HEK293 (cell line): Measurements from ENCODE around the gene XPO4.

Experiments used
- CTCF ChIP-seq: fragments of 450-650 bp; formaldehyde crosslinking; IDR thresholded peaks from 2 replicates; pipeline ENCODE4 v1.5.1; 2016; ENCODE audit warnings: missing biosample characterization, missing genetic modification characterization
- KLF16 ChIP-seq: fragments of 450-650 bp; formaldehyde crosslinking; IDR thresholded peaks from 2 replicates; pipeline ENCODE4 v1.5.1; 2017; ENCODE audit warnings: missing biosample characterization, missing genetic modification characterization
- KLF8 ChIP-seq: fragments of 450-650 bp; formaldehyde crosslinking; IDR thresholded peaks from 2 replicates; pipeline ENCODE4 v1.5.1; 2016; ENCODE audit warnings: missing biosample characterization, missing genetic modification characterization
- TCF7L2 ChIP-seq: IDR thresholded peaks from 2 replicates; pipeline ENCODE4 v1.6.1; 2011; ENCODE audit warnings: low read depth, mild to moderate bottlenecking, inconsistent platforms, low read length, moderate library complexity, borderline replicate concordance
- ZBTB1 ChIP-seq: fragments of 450-650 bp; formaldehyde crosslinking; IDR thresholded peaks from 2 replicates; pipeline ENCODE4 v1.5.1; 2016; ENCODE audit warnings: missing biosample characterization, missing genetic modification characterization
- ZBTB21 ChIP-seq: fragments of 450-650 bp; formaldehyde crosslinking; IDR thresholded peaks from 2 replicates; pipeline ENCODE4 v1.5.1; 2017; ENCODE audit warnings: missing biosample characterization, missing genetic modification characterization
- ZNF146 ChIP-seq: fragments of 450-650 bp; formaldehyde crosslinking; IDR thresholded peaks from 2 replicates; pipeline ENCODE4 v1.5.1; 2016; ENCODE audit warnings: missing biosample characterization, missing genetic modification characterization
- ZNF311 ChIP-seq: fragments of 450-650 bp; formaldehyde crosslinking; IDR thresholded peaks from 2 replicates; pipeline ENCODE4 v1.5.1; 2017; ENCODE audit warnings: missing biosample characterization, missing genetic modification characterization, borderline replicate concordance
- ZNF362 ChIP-seq: fragments of 450-650 bp; formaldehyde crosslinking; IDR thresholded peaks from 2 replicates; pipeline ENCODE4 v1.5.1; 2016; ENCODE audit warnings: missing biosample characterization, missing genetic modification characterization
- ZNF416 ChIP-seq: fragments of 450-650 bp; formaldehyde crosslinking; IDR thresholded peaks from 2 replicates; pipeline ENCODE4 v1.5.1; 2016; ENCODE audit warnings: missing biosample characterization, missing genetic modification characterization
- ZNF549 ChIP-seq: fragments of 450-650 bp; IDR thresholded peaks from 2 replicates; pipeline ENCODE4 v1.5.1; 2018; ENCODE audit warnings: missing biosample characterization, missing genetic modification characterization, mild to moderate bottlenecking, inconsistent platforms, moderate library complexity
- ZNF600 ChIP-seq: fragments of 450-650 bp; formaldehyde crosslinking; IDR thresholded peaks from 2 replicates; pipeline ENCODE4 v1.5.1; 2016; ENCODE audit warnings: missing biosample characterization, missing genetic modification characterization
- ZXDB ChIP-seq: fragments of 450-650 bp; formaldehyde crosslinking; IDR thresholded peaks from 2 replicates; pipeline ENCODE4 v1.5.1; 2016; ENCODE audit warnings: missing biosample characterization, missing genetic modification characterization
- TF ChIP-seq, protein P1 (sequence below): fragments of 450-650 bp; IDR thresholded peaks from 2 replicates; pipeline ENCODE4 v1.5.1; 2018; ENCODE audit warnings: missing biosample characterization, missing genetic modification characterization

- TF ChIP-seq CTCF (no peak), ZNF311 (tag by site-specific recombination) (no peak), ZBTB1 (tag by site-specific recombination) (no peak), ZBTB21 (tag by site-specific recombination) (no peak), KLF8 (tag by site-specific recombination) (no peak), ZXDB (no peak), ZNF600 (tag by site-specific recombination) (no peak), ZNF549 (tag by site-specific recombination) (no peak), ZNF362 (no peak), ZNF146 (tag by site-specific recombination) (no peak), KLF16 (no peak), TCF7L2 (no peak), ZNF416 (tag by site-specific recombination) (no peak)
- TF ChIP-seq, protein P1, sequence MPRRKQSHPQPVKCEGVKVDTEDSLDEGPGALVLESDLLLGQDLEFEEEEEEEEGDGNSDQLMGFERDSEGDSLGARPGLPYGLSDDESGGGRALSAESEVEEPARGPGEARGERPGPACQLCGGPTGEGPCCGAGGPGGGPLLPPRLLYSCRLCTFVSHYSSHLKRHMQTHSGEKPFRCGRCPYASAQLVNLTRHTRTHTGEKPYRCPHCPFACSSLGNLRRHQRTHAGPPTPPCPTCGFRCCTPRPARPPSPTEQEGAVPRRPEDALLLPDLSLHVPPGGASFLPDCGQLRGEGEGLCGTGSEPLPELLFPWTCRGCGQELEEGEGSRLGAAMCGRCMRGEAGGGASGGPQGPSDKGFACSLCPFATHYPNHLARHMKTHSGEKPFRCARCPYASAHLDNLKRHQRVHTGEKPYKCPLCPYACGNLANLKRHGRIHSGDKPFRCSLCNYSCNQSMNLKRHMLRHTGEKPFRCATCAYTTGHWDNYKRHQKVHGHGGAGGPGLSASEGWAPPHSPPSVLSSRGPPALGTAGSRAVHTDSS (tag by site-specific recombination): no peak
Observed at GRCh38 chr13:20823071-20823470, 79.5 kb downstream of the XPO4 start.
